HG03520 (cell line): Measurements from ENCODE around the gene ANKFY1.
"Not testable (repeated sequence)": the region's sequence is repeated elsewhere in the genome, so short reads cannot be mapped to it uniquely, and the experiment has no call there.

Source experiments
- ATAC-seq: cut with Tn5 transposase; IDR thresholded peaks from one replicate; pipeline ENCODE4 v1.9.1; 2021; ENCODE audit warnings: mild to moderate bottlenecking, moderate library complexity; ENCODE audit not compliant: unreplicated experiment

The ANKFY1 gene

GRCh38 chr17:4221899-4222659, 41.7 kb downstream of the ANKFY1 start:
- ATAC-seq = no peak

- no peak for ATAC-seq
Measured at GRCh38 chr17:4221163-4221562, 42.6 kb downstream of the ANKFY1 start.

- no peak for ATAC-seq
Measured at GRCh38 chr17:4220655-4221054, 43.1 kb downstream of the ANKFY1 start.

GRCh38 chr17:4219241-4219640, 44.5 kb downstream of the ANKFY1 start:
- ATAC-seq = no peak

- no peak for ATAC-seq
Measured at GRCh38 chr17:4215882-4216570, 47.8 kb downstream of the ANKFY1 start.

GRCh38 chr17:4214157-4214556, 49.6 kb downstream of the ANKFY1 start:
- ATAC-seq = no peak

GRCh38 chr17:4209611-4210010, 54.2 kb downstream of the ANKFY1 start:
- ATAC-seq = no peak

GRCh38 chr17:4208238-4208637, 55.5 kb downstream of the ANKFY1 start:
- ATAC-seq = no peak

GRCh38 chr17:4206962-4207361, 56.8 kb downstream of the ANKFY1 start:
- ATAC-seq = no peak

- ATAC-seq = no peak
Measured at GRCh38 chr17:4205917-4206316, 57.9 kb downstream of the ANKFY1 start.

GRCh38 chr17:4204710-4205173, 59.0 kb downstream of the ANKFY1 start:
- no peak for ATAC-seq

GRCh38 chr17:4204190-4204589, 59.6 kb downstream of the ANKFY1 start:
- ATAC-seq = no peak

- ATAC-seq = no peak
Measured at GRCh38 chr17:4201226-4201625, 62.6 kb downstream of the ANKFY1 start.

GRCh38 chr17:4199818-4200402, 63.9 kb downstream of the ANKFY1 start:
- no peak for ATAC-seq

- ATAC-seq = no peak
Measured at GRCh38 chr17:4198995-4199394, 64.8 kb downstream of the ANKFY1 start.

- ATAC-seq = no peak
Measured at GRCh38 chr17:4195306-4195705, 68.5 kb downstream of the ANKFY1 start.

GRCh38 chr17:4194796-4195195, 69.0 kb downstream of the ANKFY1 start:
- ATAC-seq = no peak

- ATAC-seq = not testable (repeated sequence)
Measured at GRCh38 chr17:4190791-4191190, 73.0 kb downstream of the ANKFY1 start.

GRCh38 chr17:4189280-4189679, 74.5 kb downstream of the ANKFY1 start:
- no peak for ATAC-seq

- no peak for ATAC-seq
Measured at GRCh38 chr17:4188076-4188475, 75.7 kb downstream of the ANKFY1 start.

GRCh38 chr17:4187076-4187475, 76.7 kb downstream of the ANKFY1 start:
- ATAC-seq = no peak

- no peak for ATAC-seq
Measured at GRCh38 chr17:4186357-4186881, 77.4 kb downstream of the ANKFY1 start.
